ENCODE data around the gene AGL.

GRCh38 chr1:99849744-99850458 is at the start of gene AGL:
- no peak for TF ChIP-seq POLR2A (IDR thresholded peaks at IDR 0.05)
- TF ChIP-seq CTCF (IDR thresholded peaks at IDR 0.05) = no peak
